Natural killer cell (primary cell): ENCODE data around the gene ZNF837. TPM values are rescaled to one million over a fixed set of nuclear protein-coding genes. Genes with fewer than 3 reads are reported as not detected.

Experiments
- ATAC-seq, 3 donors: fragments of 150-1000 bp in 2 of 3; fragments of 200-7000 bp in 1 of 3; cut with Tn5 transposase; 1 replicate in 1 of 3; 2 replicates in 2 of 3; pipeline ENCODE4 v1.10.0; 2021; ENCODE audit warnings: mild to moderate bottlenecking in 2 of 3, moderate library complexity in 2 of 3
- DNase-seq, 2 donors: peaks; one replicate each; pipeline versions ENCODE4 v3.0.0 to v3.0.0-alpha.2; 2013 to 2021; ENCODE audit warnings: mixed read lengths in 1 of 2
- H3K27ac ChIP-seq: one replicate; pipeline ENCODE4 v1.5.1; 2013; ENCODE audit warnings: mild to moderate bottlenecking, low read length
- H3K27me3 ChIP-seq: one replicate; pipeline ENCODE4 v1.6.1; 2013; ENCODE audit warnings: low read length; ENCODE audit not compliant: control insufficient read depth, insufficient read depth
- H3K36me3 ChIP-seq: one replicate; pipeline ENCODE4 v1.6.1; 2013; ENCODE audit warnings: low read length; ENCODE audit not compliant: control insufficient read depth, insufficient read depth
- H3K4me1 ChIP-seq: one replicate; pipeline ENCODE4 v1.6.1; 2013; ENCODE audit warnings: low read length; ENCODE audit not compliant: control insufficient read depth, insufficient read depth
- H3K4me3 ChIP-seq: one replicate; pipeline ENCODE4 v1.5.1; 2013; ENCODE audit warnings: low read length
- H3K9me3 ChIP-seq: one replicate; pipeline ENCODE4 v1.6.1; 2013; ENCODE audit warnings: low read length; ENCODE audit not compliant: control insufficient read depth, insufficient read depth
- H3K27ac Mint-ChIP-seq, 2 donors: one replicate each; pipeline ENCODE4 v1.8.0; 2022; ENCODE audit warnings: mild to moderate bottlenecking in 2 of 2, mixed read lengths in 2 of 2, moderate library complexity in 1 of 2
- H3K27me3 Mint-ChIP-seq, 2 donors: one replicate each; pipeline ENCODE4 v1.8.0; 2022; ENCODE audit warnings: low read depth in 2 of 2, mixed read lengths in 2 of 2
- H3K36me3 Mint-ChIP-seq: one replicate; pipeline ENCODE4 v1.8.0; 2022; ENCODE audit warnings: mixed read lengths
- H3K4me1 Mint-ChIP-seq, 2 donors: one replicate each; pipeline ENCODE4 v1.8.0; 2022; ENCODE audit warnings: mixed read lengths in 2 of 2
- H3K4me3 Mint-ChIP-seq: one replicate; pipeline ENCODE4 v1.8.0; 2022; ENCODE audit warnings: mild to moderate bottlenecking, moderate library complexity, mixed read lengths
- H3K9me3 Mint-ChIP-seq, 2 donors: one replicate each; pipeline ENCODE4 v1.8.0; 2022; ENCODE audit warnings: mixed read lengths in 2 of 2
- WGBS: methylation state at CpG from one replicate; pipeline ENCODE4 v1.1.7; 2013; ENCODE audit warnings: missing lambda C conversion rate; ENCODE audit not compliant: insufficient coverage; 5-methylcytosine and 5-hydroxymethylcytosine counted together
- intact Hi-C: fragments of 100-400 bp; cut with micrococcal nuclease; formaldehyde crosslinking; loops from one replicate; pipeline ENCODE4 v1.14.2; 2022
- total RNA-seq, 4 donors: library from RNA; stranded (reverse); fragments of 120-200 nt in 1 of 4; gene quantifications; one replicate each; pipeline versions ENCODE4 v1.2.3 to v1.2.4, GENCODE V29; 2013 to 2022
- TF ChIP-seq, protein P1 (sequence below): fragments of 200-600 bp; IDR thresholded peaks from one replicate; pipeline ENCODE4 v1.8.0; 2022; ENCODE audit warnings: antibody characterized with exemption

The ZNF837 gene
- total RNA-seq = 1 to 10 TPM in 2 of 3 donors, under 1 TPM in 1; 0.63 to 1.4 (median 1.3) TPM
- total RNA-seq (2013) = 2.1 TPM

- H3K27ac Mint-ChIP-seq = peak within 1 kb of the TSS; percentile 93 to 94
Measured at GRCh38 chr19:58380662-58381459, at the start of gene ZNF837. Gene ZNF837, minus strand, starts transcription at chr19:58381030. Its CDS starts 11,698 bp downstream, at chr19:58369332.

DNA sequence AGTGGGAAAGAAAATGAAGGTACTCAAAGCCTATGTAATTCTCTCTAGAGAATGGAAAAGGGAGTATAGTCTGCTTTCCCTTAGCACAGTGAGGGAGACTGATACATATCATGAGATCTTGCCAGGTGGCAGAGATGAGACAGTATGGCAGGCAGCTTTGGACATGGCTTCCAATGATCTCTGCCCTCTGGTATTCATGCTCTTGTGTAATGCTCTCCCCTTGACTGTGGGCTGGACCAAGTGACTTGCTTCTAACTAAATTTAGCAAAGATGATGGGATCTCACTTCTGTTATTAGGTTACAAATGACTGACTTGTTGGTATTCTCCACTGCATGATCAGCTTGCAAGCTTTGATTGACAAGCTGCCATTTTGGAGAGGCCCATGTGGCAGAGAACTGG, 48.9 kb upstream of the ZNF837 start:
- Histone ChIP-seq H3K27me3 (no peaks in the 10 kb centered on the region), H3K4me3 (no peak overlapping the region), H3K36me3 (peaks cover 12% of the 10 kb centered on the region), H3K4me1 (no peaks in the 10 kb centered on the region), H3K9me3 (peaks cover 74% of the 10 kb centered on the region), H3K27ac (no peak overlapping the region)
- intact Hi-C loops = no loop called here
- H3K36me3 Mint-ChIP-seq = peaks cover 26% of the 10 kb centered on the region
- no peak overlapping the region for H3K4me3 Mint-ChIP-seq
- TF ChIP-seq, protein P1, sequence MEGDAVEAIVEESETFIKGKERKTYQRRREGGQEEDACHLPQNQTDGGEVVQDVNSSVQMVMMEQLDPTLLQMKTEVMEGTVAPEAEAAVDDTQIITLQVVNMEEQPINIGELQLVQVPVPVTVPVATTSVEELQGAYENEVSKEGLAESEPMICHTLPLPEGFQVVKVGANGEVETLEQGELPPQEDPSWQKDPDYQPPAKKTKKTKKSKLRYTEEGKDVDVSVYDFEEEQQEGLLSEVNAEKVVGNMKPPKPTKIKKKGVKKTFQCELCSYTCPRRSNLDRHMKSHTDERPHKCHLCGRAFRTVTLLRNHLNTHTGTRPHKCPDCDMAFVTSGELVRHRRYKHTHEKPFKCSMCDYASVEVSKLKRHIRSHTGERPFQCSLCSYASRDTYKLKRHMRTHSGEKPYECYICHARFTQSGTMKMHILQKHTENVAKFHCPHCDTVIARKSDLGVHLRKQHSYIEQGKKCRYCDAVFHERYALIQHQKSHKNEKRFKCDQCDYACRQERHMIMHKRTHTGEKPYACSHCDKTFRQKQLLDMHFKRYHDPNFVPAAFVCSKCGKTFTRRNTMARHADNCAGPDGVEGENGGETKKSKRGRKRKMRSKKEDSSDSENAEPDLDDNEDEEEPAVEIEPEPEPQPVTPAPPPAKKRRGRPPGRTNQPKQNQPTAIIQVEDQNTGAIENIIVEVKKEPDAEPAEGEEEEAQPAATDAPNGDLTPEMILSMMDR = no peak
- no peak for DNase-seq
- peaks cover 3 to 9% of the 10 kb centered on the region in 2 donors for H3K9me3 Mint-ChIP-seq
- no peak for ATAC-seq
- H3K4me1 Mint-ChIP-seq = no peaks in the 10 kb centered on the region
- no peak overlapping the region for H3K27ac Mint-ChIP-seq
- no peaks in the 10 kb centered on the region for H3K27me3 Mint-ChIP-seq

More at GRCh38 chr19:58380662-58381459, at the start of gene ZNF837:
- no peaks in the 10 kb centered on the region for H3K9me3 Mint-ChIP-seq
- TF ChIP-seq, protein P1 = no peak
- DNase-seq (peak; percentile 95 to 100), ATAC-seq (peak; percentile 85 to 94 (median 86))
- intact Hi-C loops = loop anchor here (1.0 to 10.0 kb wide), 6 partner anchors 20 to 196 kb away; partner anchors contain the start of genes ERVK3-1, ZNF132, ZNF274 and ZNF324
- H3K36me3 Mint-ChIP-seq = no peaks in the 10 kb centered on the region
- H3K4me1 Mint-ChIP-seq = peaks cover 13 to 28% of the 10 kb centered on the region in 2 donors
- H3K27me3 Mint-ChIP-seq = no peaks in the 10 kb centered on the region
- WGBS = under 1% methylated on average over 83 of the region's 83 CpGs
- peak within 1 kb of the TSS; percentile 89 for H3K4me3 Mint-ChIP-seq
- H3K36me3 ChIP-seq = no peaks in the 10 kb centered on the region
- H3K4me3 ChIP-seq = peak within 1 kb of the TSS; percentile 50
- H3K27ac ChIP-seq = peak within 1 kb of the TSS; percentile 92
- peaks cover 36% of the 10 kb centered on the region for H3K4me1 ChIP-seq
- H3K27me3 ChIP-seq = no peaks in the 10 kb centered on the region
- no peaks in the 10 kb centered on the region for H3K9me3 ChIP-seq

- ATAC-seq (no peak), DNase-seq (no peak)
- Histone ChIP-seq H3K36me3 (peaks cover under 1% of the 10 kb centered on the region), H3K27ac (no peak overlapping the region), H3K9me3 (peaks cover 63% of the 10 kb centered on the region), H3K4me3 (no peak overlapping the region), H3K27me3 (no peaks in the 10 kb centered on the region), H3K4me1 (no peaks in the 10 kb centered on the region)
- 100% methylated on average over 1 of the region's 1 CpG for WGBS
- Mint-ChIP-seq H3K36me3 (peaks cover 26% of the 10 kb centered on the region), H3K27ac (no peak overlapping the region), H3K4me1 (no peaks in the 10 kb centered on the region), H3K4me3 (no peak overlapping the region), H3K27me3 (no peaks in the 10 kb centered on the region), H3K9me3 (peaks cover 3 to 9% of the 10 kb centered on the region in 2 donors)
- TF ChIP-seq, protein P1 = no peak
- intact Hi-C loops = no loop called here
Measured at GRCh38 chr19:58428617-58429016, 47.8 kb upstream of the ZNF837 start.
